K562 (cell line): ENCODE results near the gene POLK.

ENCODE experiments used
- CEBPB ChIP-seq: fragments of 450-650 bp; IDR thresholded peaks from 2 replicates; pipeline ENCODE4 v1.6.1; 2016; ENCODE audit warnings: missing genetic modification characterization, missing compliant biosample characterization
- CTCF ChIP-seq, 3 experiments: IDR thresholded peaks in 2 of 3; conservative IDR thresholded peaks in 1 of 3; 2 replicates each; pipeline ENCODE4 v1.5.1; 2011 to 2012; ENCODE audit warnings: low read length in 3 of 3, mild to moderate bottlenecking in 3 of 3, control low read depth in 2 of 3, improper control_type of control experiment in 1 of 3, inconsistent platforms in 1 of 3, low read depth in 1 of 3, mixed read lengths in 1 of 3, moderate library complexity in 1 of 3; ENCODE audit not compliant: insufficient read depth in 2 of 3
- DMBX1 ChIP-seq: fragments of 250-450 bp; sonication (Bioruptor Pico); IDR thresholded peaks from 2 replicates; pipeline ENCODE4 v1.8.0; 2022; ENCODE audit warnings: inconsistent platforms, mild to moderate bottlenecking, moderate library complexity, borderline replicate concordance
- GABPB1 ChIP-seq: sonication (generic); formaldehyde crosslinking; IDR thresholded peaks from 2 replicates; pipeline ENCODE4 v1.8.0; 2022; ENCODE audit warnings: mild to moderate bottlenecking, missing genetic modification reagents
- LEF1 ChIP-seq: fragments of 450-650 bp; IDR thresholded peaks from 2 replicates; pipeline ENCODE4 v1.6.1; 2016; ENCODE audit warnings: mild to moderate bottlenecking
- MCM7 ChIP-seq, 2 experiments: fragments of 450-650 bp; IDR thresholded peaks; 2 replicates each; pipeline ENCODE4 v1.6.1; 2016 to 2018
- MXI1 ChIP-seq: IDR thresholded peaks from 2 replicates; pipeline ENCODE4 v1.6.1; 2011; ENCODE audit warnings: low read depth, mild to moderate bottlenecking, improper control_type of control experiment, low read length
- PBX2 ChIP-seq, 2 experiments: IDR thresholded peaks in 1 of 2; conservative IDR thresholded peaks in 1 of 2; 2 replicates each; pipeline ENCODE4 v1.6.1; 2016; ENCODE audit warnings: low read depth in 2 of 2, mild to moderate bottlenecking in 1 of 2, missing compliant biosample characterization in 1 of 2, missing genetic modification characterization in 1 of 2, moderate library complexity in 1 of 2
- PHF8 ChIP-seq: fragments of 200-600 bp; sonication (generic); IDR thresholded peaks from 2 replicates; pipeline ENCODE4 v1.6.1; 2012; ENCODE audit warnings: mixed run types, mild to moderate bottlenecking, inconsistent platforms, low read length, moderate library complexity, borderline replicate concordance
- PKNOX1 ChIP-seq: fragments of 450-650 bp; IDR thresholded peaks from 2 replicates; pipeline ENCODE4 v1.6.1; 2016
- RBBP5 ChIP-seq: fragments of 200-600 bp; sonication (generic); IDR thresholded peaks from 2 replicates; pipeline ENCODE4 v1.6.1; 2012; ENCODE audit warnings: borderline replicate concordance, mild to moderate bottlenecking, low read length, control low read depth, inconsistent platforms; ENCODE audit not compliant: insufficient read depth, poor library complexity, severe bottlenecking
- RBM39 ChIP-seq: fragments of 200-400 bp; formaldehyde crosslinking; optimal IDR thresholded peaks from 2 replicates; pipeline ENCODE3; 2018; ENCODE audit warnings: low read depth, low read length
- STAG1 ChIP-seq: sonication (generic); formaldehyde crosslinking; IDR thresholded peaks from 2 replicates; pipeline ENCODE4 v1.5.0; 2020; ENCODE audit warnings: missing genetic modification reagents, borderline replicate concordance
- USF2 ChIP-seq: sonication (generic); formaldehyde crosslinking; IDR thresholded peaks from 2 replicates; pipeline ENCODE4 v1.5.0; 2020; ENCODE audit warnings: missing genetic modification reagents

- TF ChIP-seq MCM7 (IDR thresholded peaks at IDR 0.05) (no peak), PBX2 (CRISPR knock-in tag; IDR thresholded peaks at IDR 0.05; ENCODE audit: low read depth) (no peak), PBX2 (tag; conservative IDR thresholded peaks at IDR 0.05; ENCODE audit: low read depth) (no peak), USF2 (CRISPR knock-in tag) (no peak), PHF8 (no peak), DMBX1 (CRISPR knock-in tag) (no peak), CEBPB (tag) (no peak), GABPB1 (CRISPR knock-in tag) (no peak), RBBP5 (no peak), MXI1 (no peak), LEF1 (no peak), PKNOX1 (no peak), CTCF (IDR thresholded peaks at IDR 0.05 in 2 of 3, conservative IDR thresholded peaks at IDR 0.05 in 1 of 3; ENCODE audit: insufficient read depth in 2 of 3, low read depth in 1 of 3, low read length in 3 of 3) (no peak), RBM39 (no peak), STAG1 (CRISPR knock-in tag) (no peak)
Measured at GRCh38 chr5:75574791-75575190, 63.1 kb downstream of the POLK start.
